ENCODE data around the gene CREBZF. TPM values are rescaled to one million over a fixed set of nuclear protein-coding genes. Genes with fewer than 3 reads are reported as not detected.

CREBZF gene
- polyA plus RNA-seq, 1 donor (not counting 4 experiments of a cell fraction or from before 2014, with no cell fraction given) = 23.8 TPM

DNA sequence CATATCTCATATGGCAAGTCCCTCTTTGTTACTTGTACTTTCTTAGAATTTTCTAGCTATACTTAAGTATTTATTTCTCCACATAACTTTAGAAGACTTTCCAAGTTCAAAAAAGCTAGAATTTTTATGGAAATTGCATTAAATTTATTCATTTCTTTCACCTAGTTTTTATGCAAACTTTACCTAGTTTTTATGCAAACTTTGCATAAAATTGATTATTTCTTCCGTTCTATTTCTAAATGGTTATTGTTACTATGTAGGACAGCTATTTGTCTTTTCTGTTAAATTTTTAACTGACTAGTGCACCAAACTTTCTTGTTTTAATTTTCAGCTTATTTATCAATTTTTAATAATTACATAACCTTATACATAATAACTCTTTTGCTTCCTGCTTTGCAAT, 3.2 kb upstream of the CREBZF start:
- Histone ChIP-seq H3K36me3 (ENCODE audit: control insufficient read depth in 2 of 2, extremely low read depth in 1 of 2, insufficient read depth in 2 of 2, low read length in 2 of 2) (no peaks in the 10 kb centered on the region), H2AFZ (ENCODE audit: control insufficient read depth, low read length) (no peak overlapping the region), H3K27me3 (ENCODE audit: control insufficient read depth, extremely low read depth, insufficient read depth, low read length) (no peaks in the 10 kb centered on the region), H3K4me3 (ENCODE audit: control insufficient read depth in 2 of 3, extremely low read depth in 1 of 3, insufficient read depth in 2 of 3, low read depth in 1 of 3, low read length in 3 of 3) (no peak overlapping the region), H3K27ac (ENCODE audit: control insufficient read depth, insufficient read depth, low read length) (no peak overlapping the region), H3K9me1 (ENCODE audit: control insufficient read depth, extremely low read depth, insufficient read depth, low read length) (no peaks in the 10 kb centered on the region), H3K4me1 (ENCODE audit: control insufficient read depth, extremely low read depth, insufficient read depth, low read length) (peaks cover 3% of the 10 kb centered on the region), H4K20me1 (ENCODE audit: control insufficient read depth, extremely low read depth, insufficient read depth, low read length) (peaks cover 7% of the 10 kb centered on the region), H3K79me2 (ENCODE audit: control insufficient read depth, insufficient read depth, low read length) (peaks cover 17% of the 10 kb centered on the region), H3K9ac (ENCODE audit: control insufficient read depth, extremely low read depth, insufficient read depth, low read length) (no peak overlapping the region), H3K4me2 (ENCODE audit: control insufficient read depth, extremely low read depth, insufficient read depth, low read depth, low read length) (no peak overlapping the region), H3K9me3 (ENCODE audit: control insufficient read depth, low read depth, low read length) (no peaks in the 10 kb centered on the region)
- FAIRE-seq (no peak), DNase-seq (ENCODE audit: low read depth, low spot score) (no peak)
- TF ChIP-seq EZH2 (IDR thresholded peaks at IDR 0.05; ENCODE audit: low read length) = no peak
- TF ChIP-seq, protein P1, sequence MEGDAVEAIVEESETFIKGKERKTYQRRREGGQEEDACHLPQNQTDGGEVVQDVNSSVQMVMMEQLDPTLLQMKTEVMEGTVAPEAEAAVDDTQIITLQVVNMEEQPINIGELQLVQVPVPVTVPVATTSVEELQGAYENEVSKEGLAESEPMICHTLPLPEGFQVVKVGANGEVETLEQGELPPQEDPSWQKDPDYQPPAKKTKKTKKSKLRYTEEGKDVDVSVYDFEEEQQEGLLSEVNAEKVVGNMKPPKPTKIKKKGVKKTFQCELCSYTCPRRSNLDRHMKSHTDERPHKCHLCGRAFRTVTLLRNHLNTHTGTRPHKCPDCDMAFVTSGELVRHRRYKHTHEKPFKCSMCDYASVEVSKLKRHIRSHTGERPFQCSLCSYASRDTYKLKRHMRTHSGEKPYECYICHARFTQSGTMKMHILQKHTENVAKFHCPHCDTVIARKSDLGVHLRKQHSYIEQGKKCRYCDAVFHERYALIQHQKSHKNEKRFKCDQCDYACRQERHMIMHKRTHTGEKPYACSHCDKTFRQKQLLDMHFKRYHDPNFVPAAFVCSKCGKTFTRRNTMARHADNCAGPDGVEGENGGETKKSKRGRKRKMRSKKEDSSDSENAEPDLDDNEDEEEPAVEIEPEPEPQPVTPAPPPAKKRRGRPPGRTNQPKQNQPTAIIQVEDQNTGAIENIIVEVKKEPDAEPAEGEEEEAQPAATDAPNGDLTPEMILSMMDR (optimal IDR thresholded peaks at IDR 0.05 in 1 of 3, IDR thresholded peaks at IDR 0.05 in 1 of 3, conservative IDR thresholded peaks at IDR 0.05 in 1 of 3; ENCODE audit: extremely low read depth in 1 of 3, insufficient read depth in 2 of 3, low read length in 3 of 3) = no peak
- dilution Hi-C loops (cut with MboI; ENCODE audit: extremely low pct_ligation_motif_present, low sequenced_read_pairs) = no loop called here

DNA sequence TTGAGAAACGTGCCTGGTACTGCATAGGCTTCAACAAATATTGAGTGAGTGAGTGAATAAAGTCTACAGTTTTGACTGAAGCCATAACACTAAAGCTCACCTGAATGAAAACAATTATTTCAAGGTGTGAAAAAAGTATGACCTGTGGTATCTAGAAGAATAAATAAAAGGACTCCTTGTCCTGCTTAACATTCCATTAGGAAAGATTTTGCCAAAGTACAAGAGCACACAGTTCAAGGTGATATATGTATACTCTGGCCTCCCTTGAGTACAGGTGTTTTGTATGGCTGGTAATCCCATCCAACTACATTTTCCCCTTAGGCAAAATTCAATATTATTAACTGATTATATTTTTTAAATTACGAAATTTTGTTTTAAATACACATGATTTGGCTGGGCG, 1.8 kb upstream of the CREBZF start:
- H3K4me1 ChIP-seq (ENCODE audit: control insufficient read depth, extremely low read depth, insufficient read depth, low read length) = peaks cover 7% of the 10 kb centered on the region
- H3K4me2 ChIP-seq (ENCODE audit: control insufficient read depth, extremely low read depth, insufficient read depth, low read depth, low read length) = no peak overlapping the region
- H3K27me3 ChIP-seq (ENCODE audit: control insufficient read depth, extremely low read depth, insufficient read depth, low read length) = no peaks in the 10 kb centered on the region
- no peak overlapping the region for H2AFZ ChIP-seq (ENCODE audit: control insufficient read depth, low read length)
- no peaks in the 10 kb centered on the region for H3K9me3 ChIP-seq (ENCODE audit: control insufficient read depth, low read depth, low read length)
- DNase-seq (ENCODE audit: low read depth, low spot score) (no peak), FAIRE-seq (no peak)
- TF ChIP-seq, protein P1 (optimal IDR thresholded peaks at IDR 0.05 in 1 of 3, IDR thresholded peaks at IDR 0.05 in 1 of 3, conservative IDR thresholded peaks at IDR 0.05 in 1 of 3; ENCODE audit: extremely low read depth in 1 of 3, insufficient read depth in 2 of 3, low read length in 3 of 3) = no peak
- no peak for TF ChIP-seq EZH2 (IDR thresholded peaks at IDR 0.05; ENCODE audit: low read length)
- H3K9me1 ChIP-seq (ENCODE audit: control insufficient read depth, extremely low read depth, insufficient read depth, low read length) = no peaks in the 10 kb centered on the region
- H3K9ac ChIP-seq (ENCODE audit: control insufficient read depth, extremely low read depth, insufficient read depth, low read length) = no peak overlapping the region
- peaks cover 16% of the 10 kb centered on the region for H4K20me1 ChIP-seq (ENCODE audit: control insufficient read depth, extremely low read depth, insufficient read depth, low read length)
- no peak overlapping the region for H3K4me3 ChIP-seq (ENCODE audit: control insufficient read depth in 2 of 3, extremely low read depth in 1 of 3, insufficient read depth in 2 of 3, low read depth in 1 of 3, low read length in 3 of 3)
- peaks cover 32% of the 10 kb centered on the region for H3K79me2 ChIP-seq (ENCODE audit: control insufficient read depth, insufficient read depth, low read length)
- dilution Hi-C loops (cut with MboI; ENCODE audit: extremely low pct_ligation_motif_present, low sequenced_read_pairs) = no loop called here
- H3K27ac ChIP-seq (ENCODE audit: control insufficient read depth, insufficient read depth, low read length) = no peak overlapping the region
- no peaks in the 10 kb centered on the region for H3K36me3 ChIP-seq (ENCODE audit: control insufficient read depth in 2 of 2, extremely low read depth in 1 of 2, insufficient read depth in 2 of 2, low read length in 2 of 2)
